Measurements from ENCODE around the gene HS3ST6. TPM values are rescaled to one million over a fixed set of nuclear protein-coding genes. Genes with fewer than 3 reads are reported as not detected.
"Not testable (repeated sequence)": the region's sequence is repeated elsewhere in the genome, so short reads cannot be mapped to it uniquely, and the experiment has no call there.

HS3ST6 gene
- total RNA-seq = not detected in 2 replicates

DNA sequence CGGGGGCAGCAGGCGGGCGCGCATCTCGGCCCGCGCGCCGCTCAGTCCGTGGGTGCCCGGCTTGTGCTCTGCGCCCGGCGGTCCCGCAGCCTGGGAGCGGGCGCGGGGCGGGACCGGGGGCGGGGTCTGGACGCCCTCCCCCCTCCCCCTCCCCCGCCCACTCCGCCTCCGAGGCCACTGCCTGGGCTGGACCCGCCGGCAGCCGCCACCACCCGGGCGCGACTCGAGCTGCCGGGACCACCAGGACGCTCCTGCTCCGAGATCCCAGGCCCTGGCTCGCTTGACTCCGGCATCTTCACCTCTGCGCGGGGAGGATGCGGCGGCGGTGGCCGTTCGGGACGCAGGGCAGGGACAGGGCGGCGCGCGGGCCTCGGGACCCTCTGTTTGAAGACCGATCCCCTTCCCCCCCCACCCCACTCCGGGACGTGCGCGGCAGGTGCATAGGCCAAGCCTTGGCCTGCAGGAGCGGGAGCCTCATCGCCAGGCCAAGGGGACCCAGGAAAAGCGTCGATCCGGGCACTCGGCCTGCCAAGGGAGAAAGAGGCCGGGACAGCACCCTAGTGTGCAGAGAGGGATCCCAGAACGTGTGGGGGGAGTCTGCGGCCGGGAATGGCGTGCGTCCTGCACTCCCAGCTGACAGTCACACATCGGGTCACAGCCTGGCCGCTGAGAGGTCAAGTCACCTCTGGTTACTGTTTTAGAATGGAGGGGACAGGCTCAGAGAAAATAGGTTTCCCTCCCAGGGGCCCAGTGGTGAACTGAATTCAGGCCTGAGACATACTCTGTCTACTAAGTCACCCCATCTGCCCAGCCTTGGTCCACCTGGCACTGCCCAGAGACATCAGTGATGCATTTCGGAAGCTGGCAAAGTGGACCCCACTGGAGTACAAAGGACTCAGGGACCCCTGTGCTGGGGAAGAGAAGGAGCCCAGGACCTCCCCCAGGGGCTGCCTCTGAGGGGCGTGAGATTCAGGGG, at the start of gene HS3ST6:
TSS of gene HS3ST6 (minus strand) at position 65 of the 976 bp plus-strand sequence. CDS start 92 bp downstream, outside the sequence.
- DNase-seq (ENCODE audit: low read depth) = no peak

DNA sequence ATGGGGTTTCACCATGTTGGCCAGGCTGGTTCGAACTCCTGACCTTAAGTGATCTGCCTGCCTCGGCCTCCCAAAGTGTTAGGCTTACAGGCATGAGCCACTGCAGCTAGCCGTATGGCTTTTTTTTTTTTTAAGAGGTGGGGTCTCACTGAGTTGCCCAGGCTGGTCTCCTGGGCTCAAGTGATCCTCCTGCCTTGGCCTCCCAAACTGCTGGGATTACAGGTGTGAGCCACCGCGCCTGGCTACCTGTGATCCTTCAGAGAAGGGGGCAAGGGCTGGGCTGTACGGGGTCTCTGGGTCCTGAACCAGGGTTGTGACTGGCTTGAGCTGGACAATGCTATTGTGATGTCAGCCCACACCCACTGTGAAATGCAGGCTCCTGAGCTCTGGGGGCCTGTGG, 48.2 kb upstream of the HS3ST6 start, which contains the start of gene RNF151:
TSS of gene RNF151 (plus strand) at position 397 of the 400 bp plus-strand sequence. CDS start 26 bp downstream, outside the sequence.
- no peak for DNase-seq (ENCODE audit: low read depth)

DNA sequence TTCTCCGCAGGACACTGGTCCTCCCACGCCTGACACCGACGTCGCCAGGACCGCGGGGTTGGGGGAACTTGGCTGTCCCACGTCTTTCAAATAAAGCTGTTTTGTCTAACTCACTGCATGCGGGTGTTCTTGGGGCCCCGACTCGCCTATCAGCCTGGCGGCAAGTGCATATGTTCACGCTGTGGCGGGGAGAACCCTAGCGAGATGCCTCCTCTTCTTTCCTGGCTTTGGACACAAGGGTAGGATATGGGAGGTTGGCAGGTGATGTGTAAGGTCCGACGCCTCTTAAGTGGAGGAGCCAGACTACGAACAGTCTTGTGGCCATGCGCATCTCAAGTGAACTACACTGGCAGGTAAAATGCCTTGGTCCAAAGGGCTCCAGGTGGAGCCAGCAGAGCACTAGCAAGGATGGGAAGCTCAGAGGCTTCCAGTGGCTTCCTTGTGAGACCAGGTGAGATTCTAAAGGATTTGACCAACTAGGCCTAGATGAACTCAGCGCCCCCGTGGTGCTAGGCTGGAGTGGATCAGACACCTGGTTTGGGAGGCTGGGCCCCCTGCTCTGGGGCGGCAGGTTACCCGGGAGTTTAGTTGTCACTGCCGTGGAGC, 47.3 kb upstream of the HS3ST6 start:
- no peak for DNase-seq (ENCODE audit: low read depth)

- peak; percentile 93 for DNase-seq (ENCODE audit: low read depth)
Observed at GRCh38 chr16:1964506-1965395, 46.5 kb upstream of the HS3ST6 start, which contains the start of gene RPS2. RPS2 (minus strand) TSS chr16:1964826; CDS start chr16:1964625, 201 bp downstream.

DNA sequence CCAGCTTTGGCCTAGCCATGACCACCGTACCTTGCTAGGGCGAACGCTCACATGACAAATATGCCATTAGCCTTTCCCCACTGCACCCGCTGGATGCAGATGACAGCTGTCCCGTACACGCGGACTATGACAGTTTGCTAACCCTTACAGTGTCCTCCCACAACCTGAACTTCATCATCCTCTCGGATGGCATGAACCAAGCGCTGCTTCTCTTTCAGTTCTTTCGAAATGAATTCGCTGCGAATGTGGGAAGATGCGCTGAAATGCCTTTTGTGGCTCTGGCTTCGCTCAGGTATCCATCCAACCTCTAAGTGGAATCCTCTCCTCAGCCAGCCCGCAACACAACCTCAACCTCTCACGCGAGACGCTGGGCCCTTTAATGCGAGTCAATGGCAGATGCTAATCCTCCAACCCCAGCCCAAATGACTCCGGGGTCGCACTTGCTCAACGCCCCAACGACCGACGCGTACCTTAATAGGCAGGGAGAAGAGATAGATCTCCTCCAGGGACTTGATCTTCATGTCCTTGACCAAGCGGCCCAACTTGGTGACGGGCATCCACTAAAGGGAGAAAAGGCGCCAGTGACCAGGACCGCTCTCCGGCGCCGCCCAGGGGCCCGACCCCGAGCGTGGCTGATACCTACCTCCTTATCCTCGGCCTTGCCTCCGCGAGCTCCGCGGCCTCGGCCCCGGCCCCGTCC, 45.7 kb upstream of the HS3ST6 start:
- no peak for DNase-seq (ENCODE audit: low read depth)

GRCh38 chr16:1962161-1963153, 44.2 kb upstream of the HS3ST6 start:
- DNase-seq (ENCODE audit: low read depth) = not testable (repeated sequence)

GRCh38 chr16:1961651-1962067, 43.4 kb upstream of the HS3ST6 start:
- no peak for DNase-seq (ENCODE audit: low read depth)

DNA sequence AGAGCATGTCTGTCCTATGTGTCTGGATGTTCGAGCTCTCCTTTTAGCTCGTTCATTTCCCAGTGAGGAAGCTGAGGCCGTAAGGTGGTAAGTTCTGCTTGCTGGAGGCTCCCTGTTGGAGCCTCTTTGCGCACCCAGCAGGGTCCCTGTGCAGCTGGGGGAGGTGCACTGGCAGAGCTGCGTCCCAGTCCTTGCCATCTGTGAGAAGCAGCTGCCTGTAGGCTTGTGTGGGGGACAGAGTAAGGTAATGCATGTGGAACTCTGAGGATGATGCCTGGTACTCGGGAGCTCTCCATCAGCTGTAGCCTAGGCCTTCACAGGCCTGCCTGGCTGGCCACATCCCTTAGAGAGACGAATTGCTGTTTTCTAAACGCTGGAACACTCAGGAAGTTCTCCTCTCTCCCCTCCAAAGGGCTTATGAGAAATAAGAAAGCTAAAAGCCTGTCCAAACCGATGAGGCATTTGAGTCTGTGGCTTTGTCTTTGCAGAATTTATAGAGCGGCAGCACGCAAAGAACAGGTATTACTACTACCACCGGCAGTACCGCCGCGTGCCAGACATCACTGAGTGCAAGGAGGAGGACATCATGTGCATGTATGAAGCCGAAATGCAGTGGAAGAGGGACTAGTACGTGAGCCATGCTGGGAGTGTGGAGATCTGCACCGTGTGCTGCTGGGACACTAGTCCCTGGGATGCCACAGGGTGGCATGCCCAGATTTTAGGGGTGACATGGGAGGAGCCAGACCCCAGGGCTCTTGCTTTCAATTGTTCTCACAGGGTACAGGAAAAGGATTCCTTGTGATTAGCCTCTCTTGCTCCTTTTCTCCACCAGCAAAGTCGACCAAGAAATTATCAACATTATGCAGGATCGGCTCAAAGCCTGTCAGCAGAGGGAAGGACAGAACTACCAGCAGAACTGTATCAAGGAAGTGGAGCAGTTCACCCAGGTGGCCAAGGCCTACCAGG, 42.7 kb upstream of the HS3ST6 start:
- DNase-seq (ENCODE audit: low read depth) = no peak

DNA sequence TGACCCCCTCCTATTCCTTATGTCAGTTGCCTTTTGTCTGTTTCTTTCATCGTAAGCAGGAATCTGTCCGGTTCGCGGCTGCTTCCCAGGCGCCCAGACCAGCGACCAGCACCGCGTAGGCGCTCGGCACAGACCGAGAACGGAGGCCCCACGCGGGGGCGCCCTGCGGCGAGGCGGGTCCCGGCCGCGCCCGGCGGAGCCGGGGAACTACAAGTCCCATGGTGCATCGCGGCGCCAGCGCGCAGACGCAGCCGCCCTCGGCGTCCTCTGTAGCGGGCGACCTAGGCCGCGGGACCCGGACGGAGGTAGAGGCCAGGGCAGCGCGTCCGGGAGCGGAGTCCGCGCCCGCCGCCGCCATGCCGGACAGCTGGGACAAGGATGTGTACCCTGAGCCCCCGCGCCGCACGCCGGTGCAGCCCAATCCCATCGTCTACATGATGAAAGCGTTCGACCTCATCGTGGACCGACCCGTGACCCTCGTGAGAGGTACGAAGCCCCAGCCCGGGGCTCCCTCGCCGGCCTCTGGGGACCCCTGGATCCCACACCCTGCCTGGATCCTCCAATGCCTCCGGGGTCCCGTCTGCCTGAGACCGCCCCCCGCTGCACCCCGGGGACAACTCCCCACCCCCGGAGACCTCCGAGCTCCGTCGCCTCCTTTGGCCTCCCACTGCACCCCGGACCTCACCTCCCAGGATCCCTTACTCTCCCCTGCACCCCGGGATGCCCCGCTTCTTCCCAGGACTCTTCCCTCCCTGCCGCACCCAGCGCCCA, 41.2 kb upstream of the HS3ST6 start, which contains the start of gene NDUFB10:
TSS of gene NDUFB10 (plus strand) at position 270 of the 771 bp plus-strand sequence. CDS start at position 357, 87 bp downstream.
- peak; percentile 66 for DNase-seq (ENCODE audit: low read depth)

DNA sequence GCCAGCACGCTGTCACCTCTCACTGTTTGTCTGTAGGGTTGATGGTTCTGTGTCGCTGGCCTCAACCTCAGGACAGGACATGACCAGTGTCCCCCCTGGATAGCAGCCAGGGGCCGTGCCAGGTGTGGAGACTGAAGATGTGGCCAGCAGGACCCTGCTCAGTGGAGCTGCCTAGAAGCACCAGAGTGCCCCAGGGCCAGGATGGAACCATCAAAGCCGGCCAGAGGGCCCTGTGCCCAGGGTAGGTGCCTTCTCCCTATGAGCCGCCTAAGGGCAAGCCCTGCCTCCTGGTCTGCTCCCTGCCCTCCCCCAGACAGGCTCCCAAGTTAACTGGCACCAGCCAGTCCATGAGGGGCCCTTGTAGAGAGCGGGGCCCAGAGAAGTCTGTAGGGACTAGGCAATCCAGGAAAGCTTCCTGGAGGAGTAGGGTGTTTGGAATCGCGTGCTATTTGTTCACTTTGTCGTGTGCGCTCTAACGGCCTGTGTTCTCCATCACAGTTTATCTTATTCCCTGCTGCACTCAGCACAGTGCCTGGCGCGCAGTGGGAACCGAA, 40.6 kb upstream of the HS3ST6 start:
- no peak for DNase-seq (ENCODE audit: low read depth)

GRCh38 chr16:1958143-1958491, 39.9 kb upstream of the HS3ST6 start:
- not testable (repeated sequence) for DNase-seq (ENCODE audit: low read depth)

DNA sequence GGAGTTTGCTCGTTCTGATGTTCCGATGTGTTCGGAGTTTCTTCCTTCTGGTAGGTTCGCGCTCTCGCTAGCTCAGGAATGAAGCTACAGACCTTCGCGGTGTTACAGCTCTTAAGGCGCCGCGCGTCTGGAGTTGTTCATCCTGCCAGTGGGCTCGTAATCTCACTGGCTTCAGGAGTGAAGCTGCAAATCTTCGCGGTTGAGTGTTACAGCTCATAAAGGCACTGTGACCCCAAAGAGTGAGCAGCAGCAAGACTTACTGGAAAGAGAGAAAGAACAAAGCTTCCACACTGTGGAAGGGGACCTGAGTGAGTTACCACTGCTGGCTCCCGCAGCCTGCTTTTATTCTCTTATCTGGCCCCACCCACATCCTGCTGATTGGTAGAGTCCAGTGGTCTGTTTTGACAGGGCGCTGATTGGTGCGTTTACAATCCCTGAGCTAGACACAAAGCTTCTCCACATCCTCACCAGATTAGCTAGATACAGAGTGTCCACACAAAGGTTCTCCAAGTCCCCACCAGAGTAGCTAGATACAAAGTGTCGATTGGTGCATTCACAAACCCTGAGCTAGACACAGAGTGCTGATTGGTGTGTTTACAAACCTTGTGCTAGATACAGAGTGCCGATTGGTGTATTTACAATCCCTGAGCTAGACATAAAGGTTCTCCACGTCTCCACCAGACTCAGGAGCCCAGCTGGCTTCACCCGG, 39.4 kb upstream of the HS3ST6 start:
- DNase-seq (ENCODE audit: low read depth) = not testable (repeated sequence)

DNA sequence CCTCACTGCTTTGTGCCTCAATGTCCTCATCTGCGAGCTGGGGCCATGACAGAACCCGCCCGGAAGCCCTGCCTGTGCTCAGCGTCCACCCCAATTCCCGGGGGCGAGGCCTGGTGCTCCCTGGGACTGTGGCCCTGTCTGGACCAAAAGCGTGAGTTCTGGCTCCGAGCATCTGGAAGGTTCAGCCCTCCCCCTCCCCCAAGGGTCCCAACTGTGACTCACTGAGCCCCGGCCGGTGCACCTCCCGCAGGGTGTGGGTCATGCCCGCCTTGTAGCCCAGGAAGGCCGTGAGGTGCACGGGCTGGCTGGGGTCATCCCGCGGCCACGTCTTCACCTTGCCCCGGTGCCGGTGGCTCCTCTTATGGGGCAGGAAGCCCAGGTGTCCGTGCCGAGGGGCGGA, 35.5 kb upstream of the HS3ST6 start:
- DNase-seq (ENCODE audit: low read depth) = no peak

- no peak for DNase-seq (ENCODE audit: low read depth)
Observed at GRCh38 chr16:1950559-1950958, 32.3 kb upstream of the HS3ST6 start.

- no peak for DNase-seq (ENCODE audit: low read depth)
Observed at GRCh38 chr16:1950047-1950446, 31.8 kb upstream of the HS3ST6 start.

GRCh38 chr16:1949507-1949906, 31.3 kb upstream of the HS3ST6 start:
- no peak for DNase-seq (ENCODE audit: low read depth)

GRCh38 chr16:1947369-1947670, 29.1 kb upstream of the HS3ST6 start:
- no peak for DNase-seq (ENCODE audit: low read depth)
